HG02885 (cell line): ENCODE results near the gene NELL2.

Experiments
- ATAC-seq: cut with Tn5 transposase; IDR thresholded peaks from one replicate; pipeline ENCODE4 v1.9.1; 2021; ENCODE audit warnings: mild to moderate bottlenecking; ENCODE audit not compliant: unreplicated experiment, poor library complexity

Gene NELL2

GRCh38 chr12:44640427-44641190 lies 235.5 kb downstream of the NELL2 start:
- ATAC-seq = no peak

DNA sequence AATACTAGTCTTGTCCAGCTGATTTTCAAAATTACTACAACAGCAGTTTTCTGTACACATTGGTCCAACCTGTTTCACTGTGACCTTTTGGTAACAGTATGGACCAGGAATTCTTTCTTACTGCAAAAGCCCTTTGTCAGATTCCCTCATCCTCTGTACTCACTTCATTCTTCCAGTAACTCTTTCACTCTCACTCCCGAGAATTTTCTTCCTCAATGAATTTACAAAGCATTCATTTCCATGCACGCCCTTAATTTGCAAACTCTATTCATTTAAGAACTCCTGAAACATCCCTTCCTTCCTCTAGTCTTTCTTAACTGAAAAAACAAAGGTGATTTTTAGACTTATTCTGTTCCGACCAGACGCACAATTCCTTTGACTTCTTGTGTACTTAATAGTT lies 238.2 kb downstream of the NELL2 start:
- ATAC-seq = no peak

DNA sequence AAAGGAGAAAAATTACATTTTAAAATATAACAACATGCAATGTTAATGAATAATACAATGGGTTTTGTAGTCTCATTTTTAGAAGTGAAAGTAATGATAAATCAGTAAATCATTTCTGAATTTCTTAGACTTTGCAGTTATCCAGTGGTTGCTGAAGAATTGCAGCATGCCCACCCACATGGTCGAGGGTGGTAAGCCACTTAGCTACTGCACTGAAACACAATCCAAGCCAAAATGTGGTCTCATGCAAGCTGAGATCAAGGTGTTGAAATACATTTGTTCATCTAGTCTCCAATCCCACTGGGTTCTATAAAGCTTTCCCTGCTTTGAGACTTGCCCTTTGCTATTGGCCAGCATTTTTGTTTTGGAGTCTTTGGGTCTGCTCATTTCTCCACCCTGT lies 247.9 kb downstream of the NELL2 start:
- ATAC-seq = no peak

DNA sequence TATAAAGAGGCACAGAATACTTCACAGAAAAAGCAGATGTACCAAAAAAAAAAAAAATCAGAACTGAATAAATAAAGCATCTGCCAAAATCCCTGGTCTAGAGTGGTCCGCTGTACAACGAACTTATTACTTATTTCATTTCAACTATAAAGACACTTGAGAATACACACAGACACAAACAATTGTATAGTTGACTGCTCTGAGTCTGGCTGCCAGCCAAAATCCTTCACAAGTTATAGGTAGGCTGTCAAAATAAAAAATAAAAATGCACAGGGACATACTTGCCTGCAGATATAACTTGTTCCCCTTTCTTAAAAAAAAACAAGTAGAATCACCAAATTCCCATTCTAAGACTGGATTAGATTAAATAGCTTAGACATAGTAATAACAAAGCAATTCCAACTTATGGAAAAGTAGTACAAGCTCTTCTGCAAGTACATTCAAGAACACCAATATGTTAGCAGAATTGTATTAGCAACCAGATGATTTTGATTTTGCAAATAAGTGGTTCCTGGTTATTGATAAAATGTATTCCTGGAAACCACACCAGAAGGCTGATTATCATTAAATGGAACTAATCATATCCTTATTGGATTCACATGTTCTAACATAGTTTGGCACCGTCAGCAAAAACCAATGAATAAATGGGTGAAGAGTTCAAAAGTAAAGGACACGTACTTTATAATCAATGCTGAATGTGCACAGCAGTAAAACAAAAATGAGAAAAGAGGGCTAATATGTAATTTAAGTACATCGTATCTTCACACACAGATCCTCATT lies 248.5 kb downstream of the NELL2 start:
- no peak for ATAC-seq

DNA sequence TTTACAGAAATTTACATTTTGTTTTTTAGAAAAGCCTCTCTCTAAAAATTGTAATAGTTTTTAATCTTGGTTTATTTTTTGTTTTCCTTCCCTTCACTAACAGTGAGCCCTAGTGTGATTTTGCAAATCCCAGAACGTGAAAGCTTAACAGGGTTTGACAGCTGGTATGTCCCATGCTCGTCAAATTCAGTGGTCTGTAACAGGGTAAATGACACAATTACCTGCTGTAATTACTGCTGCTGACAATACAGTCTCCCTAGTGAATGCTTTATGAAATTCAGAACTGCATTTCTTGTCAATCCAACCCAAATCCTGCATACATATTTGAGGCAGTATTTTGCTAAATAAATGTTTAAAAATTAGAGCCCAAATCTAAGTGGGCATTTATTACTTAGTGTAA lies 249.2 kb downstream of the NELL2 start:
- no peak for ATAC-seq

DNA sequence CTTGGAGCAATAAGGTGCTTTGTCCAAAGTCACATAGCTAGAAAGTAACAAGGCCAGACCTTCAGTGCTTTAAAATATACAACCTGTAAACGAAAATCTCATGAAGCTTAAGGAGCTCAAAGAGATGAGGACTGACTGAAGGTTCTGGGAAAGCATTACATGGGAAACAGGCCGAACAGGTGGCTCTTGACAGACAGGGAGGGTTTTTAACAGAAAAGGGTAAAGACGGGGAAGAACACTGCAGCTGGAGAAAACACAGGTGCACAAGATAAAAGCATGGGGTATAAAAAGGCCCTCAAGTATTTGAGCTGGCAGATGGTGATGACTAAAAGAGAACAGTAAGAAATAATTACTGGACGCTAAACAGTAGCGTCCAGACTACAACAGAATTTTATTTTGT lies 257.2 kb downstream of the NELL2 start:
- no peak for ATAC-seq

DNA sequence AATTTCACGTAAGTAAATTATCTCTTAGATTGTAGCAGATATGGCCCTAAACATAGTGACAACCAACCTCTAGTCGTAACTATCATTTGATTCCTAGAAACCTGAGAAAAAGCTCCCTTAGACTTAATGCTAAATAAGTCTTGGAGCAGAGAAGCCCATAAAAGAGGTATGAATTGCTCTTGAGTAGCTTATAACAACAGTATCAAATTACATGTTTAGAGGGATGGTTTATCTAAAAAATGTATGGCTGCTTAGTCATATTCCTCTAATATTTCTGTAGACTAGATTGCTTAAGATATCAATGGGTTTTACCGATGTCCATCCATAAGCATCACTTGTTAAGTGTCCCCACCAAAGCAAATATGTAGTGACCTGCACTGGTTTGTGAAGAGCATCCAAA lies 259.7 kb downstream of the NELL2 start:
- ATAC-seq = no peak

- ATAC-seq = no peak
Observed at GRCh38 chr12:44611538-44611937, 264.6 kb downstream of the NELL2 start.

- no peak for ATAC-seq
Observed at GRCh38 chr12:44603701-44604100, 272.4 kb downstream of the NELL2 start.

DNA sequence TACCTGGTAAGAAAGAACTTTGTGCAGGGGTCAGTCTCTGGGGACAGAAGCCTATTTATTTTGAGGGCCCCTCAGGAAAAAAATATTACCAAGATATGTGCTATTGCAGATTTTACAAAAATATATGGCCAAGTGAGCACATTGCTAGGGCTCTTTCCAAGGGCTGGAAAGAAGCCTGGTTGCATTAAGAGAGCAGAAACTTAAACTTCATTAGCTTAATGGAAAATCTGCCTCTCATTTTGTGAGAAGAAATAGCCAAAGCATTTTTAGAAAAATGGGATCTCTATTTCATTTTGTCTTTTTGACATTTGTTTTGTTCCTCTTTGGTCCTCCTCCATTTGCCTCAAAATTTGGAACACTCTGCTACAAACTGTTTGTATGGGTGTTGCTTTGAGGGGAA lies 283.5 kb downstream of the NELL2 start:
- no peak for ATAC-seq

DNA sequence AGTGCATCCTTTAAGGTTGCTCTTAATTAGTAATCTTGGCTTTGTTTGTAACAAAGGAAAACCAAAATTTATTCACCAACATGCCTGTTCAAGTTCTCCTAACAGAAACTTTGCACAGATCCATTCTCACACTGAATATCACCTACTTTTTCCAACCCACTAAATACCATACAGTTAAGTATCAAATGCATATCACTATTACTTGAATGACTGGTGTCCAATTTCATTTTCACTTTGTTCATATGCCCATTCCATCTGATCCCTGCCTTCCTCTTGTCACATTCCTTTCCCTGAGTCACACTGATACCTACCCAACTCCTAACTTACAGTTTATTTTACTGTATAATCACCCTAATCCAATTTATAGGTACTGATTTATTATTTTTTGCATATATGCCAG lies 286.4 kb downstream of the NELL2 start:
- ATAC-seq = no peak

DNA sequence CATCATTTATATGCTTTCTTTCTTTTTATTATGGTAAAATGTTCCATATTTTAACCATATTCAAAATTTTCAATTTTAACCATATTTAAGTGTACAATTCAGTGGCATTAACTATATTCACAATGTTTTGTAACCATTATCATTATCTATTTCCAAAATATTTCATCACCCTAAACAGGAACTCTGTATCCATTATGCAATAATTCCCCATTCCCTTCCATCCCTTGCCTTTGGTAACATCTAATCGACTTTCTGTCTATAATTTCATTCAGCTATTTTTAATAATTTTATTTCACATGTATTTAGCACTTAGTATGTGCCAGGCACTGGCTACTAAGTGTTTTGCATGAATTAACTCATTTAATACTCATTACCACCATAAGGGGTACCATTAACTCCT lies 287.5 kb downstream of the NELL2 start:
- ATAC-seq = no peak

- no peak for ATAC-seq
Observed at GRCh38 chr12:44584625-44585024, 291.5 kb downstream of the NELL2 start.

DNA sequence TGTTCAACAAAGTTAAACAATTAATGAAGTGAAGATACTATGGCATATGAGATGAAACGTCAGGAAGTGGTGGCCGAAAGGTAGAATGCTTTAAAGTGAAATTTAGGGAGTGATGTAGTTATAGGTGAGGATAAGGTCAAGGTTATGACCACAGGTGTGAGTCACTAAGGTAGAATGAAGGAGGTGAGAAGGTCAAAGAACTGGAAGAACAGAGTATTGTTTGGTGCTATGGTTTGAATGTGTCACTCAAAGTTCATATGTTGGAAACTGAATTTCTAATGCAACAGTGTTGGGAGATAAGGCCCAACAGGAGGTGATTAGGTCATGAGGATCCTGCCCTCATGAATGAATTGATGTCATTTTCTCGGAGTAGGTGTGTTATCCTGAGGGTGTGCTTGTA lies 293.6 kb downstream of the NELL2 start:
- no peak for ATAC-seq

GRCh38 chr12:44581642-44582242 lies 294.4 kb downstream of the NELL2 start:
- no peak for ATAC-seq

GRCh38 chr12:44574586-44574985 lies 301.5 kb downstream of the NELL2 start:
- ATAC-seq = no peak

DNA sequence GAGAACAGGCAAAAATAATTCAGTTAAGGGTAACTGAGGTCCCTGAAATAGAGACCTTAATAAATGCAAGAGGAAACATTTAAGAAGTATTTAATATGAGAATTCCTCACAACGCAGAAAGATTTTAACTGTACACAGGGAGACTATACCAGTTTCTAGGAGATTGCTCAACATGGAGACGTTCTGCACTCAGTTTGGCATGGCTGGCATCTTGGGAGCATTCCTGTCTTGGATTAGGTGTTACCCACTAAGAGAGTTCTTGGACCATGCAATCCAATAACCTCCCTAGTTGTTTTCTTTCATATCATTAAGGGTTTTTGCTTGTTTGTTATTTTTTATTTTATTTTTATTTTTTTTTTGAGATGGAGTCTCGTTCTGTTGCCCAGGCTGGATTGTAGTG lies 302.4 kb downstream of the NELL2 start:
- no peak for ATAC-seq

DNA sequence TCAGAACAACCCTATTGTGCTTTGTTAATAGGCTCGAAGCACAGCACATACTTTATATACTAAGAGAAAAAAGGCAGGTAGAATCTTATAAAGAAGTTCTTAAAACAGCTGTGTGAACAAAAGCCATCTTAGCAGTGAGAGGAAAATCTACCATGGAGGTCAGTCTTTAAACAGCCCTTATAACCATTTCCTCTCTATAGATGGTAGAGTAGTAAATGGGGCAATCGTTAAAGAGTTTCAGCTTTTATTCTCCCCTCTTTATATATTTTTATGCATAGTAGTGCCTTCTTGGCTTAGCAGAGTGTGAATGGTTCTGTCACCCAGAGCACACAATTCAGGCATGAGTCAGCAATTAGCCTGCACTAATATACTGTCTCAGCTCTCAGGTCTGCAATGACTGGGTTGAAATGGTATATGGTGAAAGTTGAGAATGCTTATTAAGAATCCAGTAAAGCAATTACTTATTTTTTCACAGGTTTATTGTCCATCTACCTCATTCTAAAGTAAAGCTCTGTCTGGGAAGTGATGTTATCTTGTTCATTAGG lies 305.0 kb downstream of the NELL2 start:
- ATAC-seq = no peak

DNA sequence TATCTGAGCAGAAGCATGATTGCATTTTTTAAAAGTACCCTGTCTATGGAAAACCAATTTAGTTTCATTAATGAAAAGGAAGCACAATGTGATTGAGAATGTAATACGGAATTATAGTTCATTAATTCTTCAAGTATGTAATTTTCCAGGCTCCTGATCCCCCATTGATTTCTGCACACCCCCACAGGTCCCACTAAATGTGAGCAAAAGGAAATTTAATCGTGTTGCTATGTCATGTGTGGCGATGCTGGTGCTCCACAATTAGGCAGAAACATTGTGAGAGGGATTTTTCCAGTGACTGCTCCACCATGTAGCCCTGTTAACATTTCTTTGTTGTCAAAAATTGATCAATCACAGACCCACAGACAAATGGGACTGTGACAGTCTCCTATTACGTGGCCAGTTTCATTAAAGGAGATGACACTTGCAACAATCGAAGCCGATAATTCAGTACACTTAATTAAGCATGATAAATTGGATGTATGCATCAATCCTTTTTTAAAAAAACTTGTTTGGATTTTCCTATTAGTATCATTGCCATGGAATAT lies 306.0 kb downstream of the NELL2 start:
- ATAC-seq = no peak

- ATAC-seq = no peak
Observed at GRCh38 chr12:44565163-44565562, 311.0 kb downstream of the NELL2 start.

DNA sequence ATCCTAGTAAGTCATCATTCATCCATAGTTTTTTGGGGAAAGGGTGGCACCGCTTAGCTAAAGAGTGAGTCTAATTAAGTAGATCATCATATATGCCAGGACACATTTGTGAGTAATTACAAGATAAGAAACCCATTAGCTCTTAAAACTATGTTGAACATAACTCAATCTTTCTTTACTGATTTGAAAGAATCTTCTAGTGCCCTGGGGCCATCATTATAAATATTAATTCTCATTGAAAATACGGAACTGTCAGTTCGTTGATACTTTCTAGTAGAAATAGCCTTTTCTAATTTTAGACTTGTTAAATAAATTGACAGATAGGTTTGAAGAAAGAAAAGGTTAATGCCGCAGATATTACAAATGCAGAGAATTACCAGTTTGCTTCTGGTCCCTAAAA lies 312.6 kb downstream of the NELL2 start:
- ATAC-seq = no peak
